Glutamatergic neuron (in vitro differentiated cells): ENCODE data around the gene ZNF75A. TPM values are rescaled to one million over a fixed set of nuclear protein-coding genes. Genes with fewer than 3 reads are reported as not detected.

Experiments
- DNase-seq: peaks from one replicate; pipeline ENCODE4 v3.0.0; 2022
- H3K27ac Mint-ChIP-seq: one replicate; pipeline ENCODE4 v1.8.0; 2020; ENCODE audit warnings: mild to moderate bottlenecking, mixed read lengths, inconsistent platforms; ENCODE audit not compliant: unreplicated experiment
- H3K27me3 Mint-ChIP-seq: one replicate; pipeline ENCODE4 v1.8.0; 2020; ENCODE audit warnings: mild to moderate bottlenecking, moderate library complexity, mixed read lengths, inconsistent platforms; ENCODE audit not compliant: unreplicated experiment
- H3K36me3 Mint-ChIP-seq: one replicate; pipeline ENCODE4 v1.8.0; 2020; ENCODE audit warnings: mild to moderate bottlenecking, mixed read lengths, inconsistent platforms; ENCODE audit not compliant: unreplicated experiment
- H3K4me1 Mint-ChIP-seq: one replicate; pipeline ENCODE4 v1.8.0; 2020; ENCODE audit warnings: mild to moderate bottlenecking, low read depth, mixed read lengths, inconsistent platforms; ENCODE audit not compliant: unreplicated experiment
- H3K4me3 Mint-ChIP-seq: one replicate; pipeline ENCODE4 v1.8.0; 2020; ENCODE audit warnings: mild to moderate bottlenecking, mixed read lengths, inconsistent platforms; ENCODE audit not compliant: unreplicated experiment
- H3K9me3 Mint-ChIP-seq: one replicate; pipeline ENCODE4 v1.8.0; 2020; ENCODE audit warnings: mild to moderate bottlenecking, moderate library complexity, mixed read lengths, inconsistent platforms; ENCODE audit not compliant: unreplicated experiment
- CTCF ChIP-seq: fragments of 200-600 bp; sonication (generic); IDR thresholded peaks from one replicate; pipeline ENCODE4 v1.5.0; 2021; ENCODE audit not compliant: partially characterized antibody, unreplicated experiment
- total RNA-seq: library from RNA; stranded (reverse); fragmentation: NEBNext Ultra II Directional; extraction: Animal tissue kit (Norgen Biotek cat#: 25700); gene quantifications from one replicate; pipeline ENCODE4 v1.2.1, GENCODE V29; 2021; ENCODE audit not compliant: unreplicated experiment

Gene ZNF75A
- total RNA-seq, 1 donor from 2014 or later, result 62.4 TPM

- Mint-ChIP-seq H3K27me3 (no peaks in the 10 kb centered on the region), H3K9me3 (no peaks in the 10 kb centered on the region), H3K36me3 (no peaks in the 10 kb centered on the region), H3K4me1 (no peaks in the 10 kb centered on the region), H3K27ac (no peak overlapping the region), H3K4me3 (no peak overlapping the region)
- DNase-seq, result no peak
- TF ChIP-seq CTCF, result no peak
These were observed 59.6 kb downstream of the ZNF75A start for GRCh38 chr16:3364774-3365427.

Other genes with a start within 250 kb of the ZNF75A start
- gene IL32, start 239.9 kb upstream of the ZNF75A start, total RNA-seq, result 1.3 TPM
- gene ZSCAN10, start 206.2 kb upstream of the ZNF75A start, total RNA-seq, result 0.74 TPM
- gene ZNF205, start 192.9 kb upstream of the ZNF75A start, total RNA-seq, result 31.6 TPM
- 18.7 TPM for gene ZNF213, start 170.5 kb upstream of the ZNF75A start, total RNA-seq
- gene OR1F1, start 117.3 kb upstream of the ZNF75A start, total RNA-seq, result not detected
- 12.2 TPM for gene ZNF200, start 70.3 kb upstream of the ZNF75A start, total RNA-seq
- gene MEFV, start 48.9 kb upstream of the ZNF75A start, total RNA-seq, result not detected
- 33.1 TPM for gene ZNF263, start 22.0 kb upstream of the ZNF75A start, total RNA-seq
- 8.6 TPM for gene TIGD7, start 67 bp upstream of the ZNF75A start, total RNA-seq
- not detected for gene OR2C1, start 50.4 kb downstream of the ZNF75A start, total RNA-seq
- 14.9 TPM for gene ZSCAN32, start 95.5 kb downstream of the ZNF75A start, total RNA-seq
- 16.3 TPM for gene ZNF174, start 95.7 kb downstream of the ZNF75A start, total RNA-seq
- 1.9 TPM for gene ZNF597, start 138.0 kb downstream of the ZNF75A start, total RNA-seq
- 69.9 TPM for gene NAA60, start 138.2 kb downstream of the ZNF75A start, total RNA-seq
- not detected for gene C16orf90, start 190.0 kb downstream of the ZNF75A start, total RNA-seq
- 15.4 TPM for gene CLUAP1, start 195.5 kb downstream of the ZNF75A start, total RNA-seq